Vagina (tissue), 2 donors: Measurements from ENCODE around the gene IL1RN. TPM values are rescaled to one million over a fixed set of nuclear protein-coding genes. Genes with fewer than 3 reads are reported as not detected.

Source experiments
- DNase-seq, 2 donors: peaks; one replicate each; pipeline ENCODE4 v3.0.0-alpha.2; 2017; ENCODE audit errors: extremely low spot score in 2 of 2
- H3K27ac ChIP-seq: fragments of 200-600 bp; sonication (generic); one replicate; pipeline ENCODE4 v1.5.1; 2019
- H3K27me3 ChIP-seq: fragments of 200-600 bp; sonication (generic); one replicate; pipeline ENCODE4 v1.5.1; 2019
- H3K36me3 ChIP-seq, 2 donors: fragments of 200-600 bp; sonication (generic); one replicate each; pipeline ENCODE4 v1.5.1; 2017 to 2019
- H3K4me1 ChIP-seq: fragments of 200-600 bp; sonication (generic); one replicate; pipeline ENCODE4 v1.5.1; 2019
- H3K4me3 ChIP-seq, 2 donors: fragments of 200-600 bp; sonication (generic); 1 replicate in 1 of 2; 2 replicates in 1 of 2; pipeline ENCODE4 v1.5.1; 2016 to 2019
- H3K9me3 ChIP-seq: fragments of 200-600 bp; sonication (generic); one replicate; pipeline ENCODE4 v1.5.1; 2019
- POLR2A ChIP-seq, 2 donors: fragments of 450-650 bp; IDR thresholded peaks; one replicate each; pipeline ENCODE4 v1.6.1; 2017; ENCODE audit warnings: antibody characterized with exemption in 2 of 2, mild to moderate bottlenecking in 2 of 2, moderate library complexity in 2 of 2
- POLR2AphosphoS5 ChIP-seq, 2 donors: sonication (generic); formaldehyde crosslinking; IDR thresholded peaks; one replicate each; pipeline ENCODE4 v1.9.0; 2017; ENCODE audit warnings: antibody characterized with exemption in 2 of 2, mild to moderate bottlenecking in 2 of 2, low read depth in 1 of 2; ENCODE audit not compliant: insufficient read depth in 1 of 2
- intact Hi-C: fragments of 100-400 bp; cut with DNase I; formaldehyde crosslinking; loops from one replicate; pipeline ENCODE4 v1.15.1; 2023
- total RNA-seq: library from RNA; depleted of rRNA; stranded (reverse); fragments of >200 nt; gene quantifications from one replicate; pipeline ENCODE4 v1.2.3, GENCODE V29; 2016
- TF ChIP-seq, protein P1 (sequence below), 3 experiments: fragments of 450-650 bp in 2 of 3; fragments of 200-600 bp in 1 of 3; sonication (generic) in 1 of 3; IDR thresholded peaks; one replicate each; pipeline ENCODE4 v1.5.1; 2017 to 2019; ENCODE audit warnings: antibody characterized with exemption in 3 of 3, mild to moderate bottlenecking in 2 of 3, moderate library complexity in 2 of 3

Gene IL1RN
- total RNA-seq, 1 donor from 2014 or later: 253 TPM

DNA sequence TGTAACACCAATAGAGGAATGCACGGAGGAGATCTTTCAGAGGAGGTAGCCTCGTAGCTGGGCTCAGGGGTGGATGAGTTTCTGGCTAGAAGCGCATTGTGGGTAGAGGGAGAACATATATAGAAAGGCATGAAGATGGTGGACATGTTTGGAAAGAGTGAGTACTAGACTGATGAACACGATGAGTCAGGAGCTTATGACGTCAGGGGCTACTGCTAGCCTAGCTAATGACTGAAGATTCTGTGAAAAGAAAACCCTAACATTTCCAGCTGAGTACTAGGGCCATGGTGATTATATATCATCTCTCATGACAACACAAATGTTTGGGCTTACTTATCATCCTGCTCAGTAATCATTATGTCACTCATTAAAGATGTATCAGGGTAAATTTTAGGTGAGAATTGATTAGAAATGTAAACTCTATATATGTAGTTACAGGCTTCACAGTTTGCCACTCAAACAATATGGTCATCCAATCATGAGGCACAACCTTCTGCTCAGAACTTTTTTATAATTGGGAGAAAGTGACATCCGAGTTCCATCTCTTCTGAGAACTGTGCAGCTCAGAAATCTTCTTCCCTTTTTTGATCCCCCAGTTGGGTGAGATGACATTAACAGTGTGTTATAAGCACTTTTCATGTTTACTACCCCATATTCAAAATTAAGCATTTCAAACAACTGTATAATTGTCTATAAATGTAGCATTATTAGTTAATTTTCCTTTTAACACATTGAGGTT is 22.2 kb upstream of the IL1RN start:
- no peak for DNase-seq
- Histone ChIP-seq H3K27me3 (no peaks in the 10 kb centered on the region), H3K27ac (no peak overlapping the region), H3K36me3 (no peaks in the 10 kb centered on the region), H3K4me3 (no peak overlapping the region), H3K9me3 (no peaks in the 10 kb centered on the region), H3K4me1 (no peaks in the 10 kb centered on the region)
- intact Hi-C loops: no loop called here
- TF ChIP-seq POLR2A (IDR thresholded peaks at IDR 0.05): no peak
- no peak for TF ChIP-seq POLR2AphosphoS5 (IDR thresholded peaks at IDR 0.05; ENCODE audit: insufficient read depth in 1 of 2, low read depth in 1 of 2)
- TF ChIP-seq, protein P1, sequence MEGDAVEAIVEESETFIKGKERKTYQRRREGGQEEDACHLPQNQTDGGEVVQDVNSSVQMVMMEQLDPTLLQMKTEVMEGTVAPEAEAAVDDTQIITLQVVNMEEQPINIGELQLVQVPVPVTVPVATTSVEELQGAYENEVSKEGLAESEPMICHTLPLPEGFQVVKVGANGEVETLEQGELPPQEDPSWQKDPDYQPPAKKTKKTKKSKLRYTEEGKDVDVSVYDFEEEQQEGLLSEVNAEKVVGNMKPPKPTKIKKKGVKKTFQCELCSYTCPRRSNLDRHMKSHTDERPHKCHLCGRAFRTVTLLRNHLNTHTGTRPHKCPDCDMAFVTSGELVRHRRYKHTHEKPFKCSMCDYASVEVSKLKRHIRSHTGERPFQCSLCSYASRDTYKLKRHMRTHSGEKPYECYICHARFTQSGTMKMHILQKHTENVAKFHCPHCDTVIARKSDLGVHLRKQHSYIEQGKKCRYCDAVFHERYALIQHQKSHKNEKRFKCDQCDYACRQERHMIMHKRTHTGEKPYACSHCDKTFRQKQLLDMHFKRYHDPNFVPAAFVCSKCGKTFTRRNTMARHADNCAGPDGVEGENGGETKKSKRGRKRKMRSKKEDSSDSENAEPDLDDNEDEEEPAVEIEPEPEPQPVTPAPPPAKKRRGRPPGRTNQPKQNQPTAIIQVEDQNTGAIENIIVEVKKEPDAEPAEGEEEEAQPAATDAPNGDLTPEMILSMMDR (IDR thresholded peaks at IDR 0.05): no peak

DNA sequence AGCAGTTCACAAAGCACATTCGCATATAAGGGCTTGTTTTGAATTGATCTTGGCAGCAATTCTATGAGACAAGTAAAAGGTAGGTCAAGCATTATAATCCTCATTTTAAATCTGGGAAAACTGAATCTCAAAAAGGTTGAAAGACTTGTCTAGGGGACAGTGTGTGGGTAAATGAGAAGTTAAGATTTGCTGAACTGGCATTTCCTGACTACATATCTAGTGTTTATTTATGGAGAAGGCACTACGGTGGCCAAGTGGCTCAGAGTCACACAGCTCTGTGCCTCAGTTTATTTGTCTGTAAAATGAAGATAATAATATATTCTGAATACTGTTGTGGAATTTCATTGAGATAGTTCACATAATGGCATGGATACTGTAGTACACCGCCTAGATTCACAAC is 16.3 kb upstream of the IL1RN start:
- H3K36me3 ChIP-seq: no peaks in the 10 kb centered on the region
- no peak overlapping the region for H3K4me3 ChIP-seq
- TF ChIP-seq, protein P1 (IDR thresholded peaks at IDR 0.05): no peak
- TF ChIP-seq POLR2A (IDR thresholded peaks at IDR 0.05) (no peak), POLR2AphosphoS5 (IDR thresholded peaks at IDR 0.05; ENCODE audit: insufficient read depth in 1 of 2, low read depth in 1 of 2) (no peak)
- intact Hi-C loops: no loop called here
- peaks cover 8% of the 10 kb centered on the region for H3K4me1 ChIP-seq
- no peak overlapping the region for H3K27ac ChIP-seq
- no peaks in the 10 kb centered on the region for H3K27me3 ChIP-seq
- H3K9me3 ChIP-seq: no peaks in the 10 kb centered on the region
- no peak for DNase-seq

DNA sequence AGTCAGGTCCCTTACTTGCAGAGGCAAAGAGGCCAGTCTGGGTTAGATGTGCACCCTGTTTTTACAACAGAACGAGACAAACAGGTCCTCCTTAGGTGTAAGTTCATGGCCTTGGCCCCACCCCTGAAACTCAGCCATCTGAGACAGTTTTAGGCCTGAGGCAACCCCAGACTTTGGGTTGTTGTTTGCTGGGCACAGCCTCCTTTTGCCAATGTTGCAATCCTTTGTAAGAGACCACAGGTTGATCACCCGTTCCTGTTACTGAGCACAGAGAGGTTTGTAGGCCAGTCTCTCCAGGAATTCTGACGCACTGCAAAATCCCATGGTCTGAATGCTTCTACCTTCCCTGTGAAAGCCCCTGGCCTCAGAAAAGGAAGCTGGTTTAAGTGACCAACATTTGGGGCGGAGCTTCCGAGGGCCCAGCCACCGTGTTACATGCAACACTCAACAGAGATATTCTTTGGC is 15.5 kb upstream of the IL1RN start:
- Histone ChIP-seq H3K27ac (no peak overlapping the region), H3K4me1 (peaks cover 16% of the 10 kb centered on the region), H3K36me3 (no peaks in the 10 kb centered on the region), H3K9me3 (no peaks in the 10 kb centered on the region), H3K27me3 (no peaks in the 10 kb centered on the region), H3K4me3 (no peak overlapping the region)
- DNase-seq: no peak
- TF ChIP-seq POLR2A (IDR thresholded peaks at IDR 0.05): no peak
- no peak for TF ChIP-seq POLR2AphosphoS5 (IDR thresholded peaks at IDR 0.05; ENCODE audit: insufficient read depth in 1 of 2, low read depth in 1 of 2)
- TF ChIP-seq, protein P1 (IDR thresholded peaks at IDR 0.05): no peak
- intact Hi-C loops: no loop called here

DNA sequence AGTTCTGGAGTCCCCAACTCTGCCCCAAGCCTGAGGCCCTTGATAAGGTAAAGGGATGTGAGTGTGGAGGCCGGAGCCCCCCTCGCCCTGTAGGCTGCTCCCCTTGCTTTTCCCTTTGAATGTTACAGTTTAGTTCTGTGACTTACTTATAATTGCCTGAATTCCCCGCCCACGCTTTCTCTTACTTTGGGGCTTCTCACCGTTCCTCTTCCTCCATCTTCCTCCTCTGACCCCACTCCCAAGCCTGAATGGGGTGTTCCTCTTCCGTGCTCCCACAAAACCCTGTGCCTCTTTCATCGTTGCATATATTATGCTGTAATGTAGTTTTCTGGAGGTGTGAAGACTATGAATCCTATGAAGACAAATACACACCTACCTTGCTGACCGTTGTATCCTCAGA is 15.0 kb upstream of the IL1RN start:
- Histone ChIP-seq H3K36me3 (no peaks in the 10 kb centered on the region), H3K4me1 (peaks cover 22% of the 10 kb centered on the region), H3K4me3 (no peak overlapping the region), H3K27ac (no peak overlapping the region), H3K9me3 (no peaks in the 10 kb centered on the region), H3K27me3 (no peaks in the 10 kb centered on the region)
- TF ChIP-seq POLR2AphosphoS5 (IDR thresholded peaks at IDR 0.05; ENCODE audit: insufficient read depth in 1 of 2, low read depth in 1 of 2): no peak
- no peak for TF ChIP-seq POLR2A (IDR thresholded peaks at IDR 0.05)
- TF ChIP-seq, protein P1 (IDR thresholded peaks at IDR 0.05): no peak
- intact Hi-C loops: no loop called here
- no peak for DNase-seq

DNA sequence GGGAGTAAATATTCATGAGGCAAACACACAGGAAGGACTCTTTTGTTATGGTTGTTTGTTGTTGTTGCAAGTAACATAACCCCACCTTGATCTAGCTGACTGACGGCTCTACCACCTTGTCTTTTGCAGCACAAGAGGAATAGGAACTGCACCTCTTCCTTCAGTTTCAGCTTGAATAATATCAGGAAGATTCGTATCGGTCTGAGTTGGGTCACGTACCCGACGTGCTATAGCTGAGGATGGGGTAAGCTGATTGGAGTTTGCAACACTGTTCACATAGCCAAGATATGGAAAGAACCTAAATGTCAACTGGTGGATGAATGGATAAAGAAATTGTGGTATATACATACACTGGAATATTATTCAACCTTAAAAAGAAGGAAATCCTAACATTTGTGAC is 14.5 kb upstream of the IL1RN start:
- DNase-seq: no peak
- H3K36me3 ChIP-seq: no peaks in the 10 kb centered on the region
- TF ChIP-seq, protein P1 (IDR thresholded peaks at IDR 0.05): no peak
- no peak for TF ChIP-seq POLR2AphosphoS5 (IDR thresholded peaks at IDR 0.05; ENCODE audit: insufficient read depth in 1 of 2, low read depth in 1 of 2)
- no peak for TF ChIP-seq POLR2A (IDR thresholded peaks at IDR 0.05)
- no peak overlapping the region for H3K27ac ChIP-seq
- H3K27me3 ChIP-seq: no peaks in the 10 kb centered on the region
- no peak overlapping the region for H3K4me3 ChIP-seq
- intact Hi-C loops: no loop called here
- no peaks in the 10 kb centered on the region for H3K9me3 ChIP-seq
- H3K4me1 ChIP-seq: peaks cover 23% of the 10 kb centered on the region
